AG09319 (cell line): ENCODE measurements around the gene INVS.

ENCODE experiments used
- DNase-seq: peaks from one replicate; pipeline ENCODE4 v3.0.0-alpha.2; 2010; ENCODE audit warnings: low read depth; ENCODE audit errors: extremely low read depth
- TF ChIP-seq, protein P1 (sequence below): IDR thresholded peaks from 2 replicates; pipeline ENCODE4 v1.5.1; 2011; ENCODE audit warnings: low read depth, mild to moderate bottlenecking, inconsistent platforms, low read length, moderate library complexity

Gene INVS

DNA sequence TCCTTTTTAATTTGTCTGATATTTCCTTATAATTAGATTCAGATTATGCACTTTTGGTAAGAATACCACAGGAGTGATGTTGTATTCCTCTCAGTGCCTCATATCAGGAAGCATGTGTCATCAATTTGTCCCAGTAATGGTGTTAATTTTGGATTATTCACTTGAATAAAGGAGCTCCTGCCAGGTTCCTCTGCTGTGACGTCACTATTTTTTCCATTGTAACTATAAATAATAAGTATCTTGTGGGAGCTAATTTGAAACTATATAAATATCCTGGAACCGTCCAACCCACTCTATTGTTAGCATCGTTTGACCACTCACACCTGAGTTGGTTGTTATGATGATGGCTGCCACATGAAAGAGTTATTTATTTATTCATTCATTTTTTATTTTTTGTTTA is 107.9 kb downstream of the INVS start:
- TF ChIP-seq, protein P1, sequence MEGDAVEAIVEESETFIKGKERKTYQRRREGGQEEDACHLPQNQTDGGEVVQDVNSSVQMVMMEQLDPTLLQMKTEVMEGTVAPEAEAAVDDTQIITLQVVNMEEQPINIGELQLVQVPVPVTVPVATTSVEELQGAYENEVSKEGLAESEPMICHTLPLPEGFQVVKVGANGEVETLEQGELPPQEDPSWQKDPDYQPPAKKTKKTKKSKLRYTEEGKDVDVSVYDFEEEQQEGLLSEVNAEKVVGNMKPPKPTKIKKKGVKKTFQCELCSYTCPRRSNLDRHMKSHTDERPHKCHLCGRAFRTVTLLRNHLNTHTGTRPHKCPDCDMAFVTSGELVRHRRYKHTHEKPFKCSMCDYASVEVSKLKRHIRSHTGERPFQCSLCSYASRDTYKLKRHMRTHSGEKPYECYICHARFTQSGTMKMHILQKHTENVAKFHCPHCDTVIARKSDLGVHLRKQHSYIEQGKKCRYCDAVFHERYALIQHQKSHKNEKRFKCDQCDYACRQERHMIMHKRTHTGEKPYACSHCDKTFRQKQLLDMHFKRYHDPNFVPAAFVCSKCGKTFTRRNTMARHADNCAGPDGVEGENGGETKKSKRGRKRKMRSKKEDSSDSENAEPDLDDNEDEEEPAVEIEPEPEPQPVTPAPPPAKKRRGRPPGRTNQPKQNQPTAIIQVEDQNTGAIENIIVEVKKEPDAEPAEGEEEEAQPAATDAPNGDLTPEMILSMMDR = no peak
- DNase-seq = no peak

DNA sequence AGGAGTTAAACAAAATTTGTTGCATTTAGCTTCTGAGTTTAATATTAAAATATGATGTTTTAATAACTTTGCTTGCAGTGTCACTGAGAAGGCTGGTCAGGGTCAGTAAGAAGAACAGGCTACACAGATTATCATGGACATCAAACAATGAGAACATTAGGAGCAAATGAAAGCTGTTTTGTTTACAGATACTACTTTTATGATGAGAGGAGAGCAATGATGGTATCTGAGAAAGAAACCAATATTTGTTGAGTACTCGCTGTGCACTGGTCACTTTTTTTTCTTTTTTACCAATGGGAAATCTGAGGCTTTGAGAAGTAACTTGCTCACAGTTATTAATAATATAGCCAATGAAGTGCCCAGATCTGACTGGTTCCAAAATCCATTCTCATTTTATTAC is 109.6 kb downstream of the INVS start:
- TF ChIP-seq, protein P1 = no peak
- DNase-seq = no peak

DNA sequence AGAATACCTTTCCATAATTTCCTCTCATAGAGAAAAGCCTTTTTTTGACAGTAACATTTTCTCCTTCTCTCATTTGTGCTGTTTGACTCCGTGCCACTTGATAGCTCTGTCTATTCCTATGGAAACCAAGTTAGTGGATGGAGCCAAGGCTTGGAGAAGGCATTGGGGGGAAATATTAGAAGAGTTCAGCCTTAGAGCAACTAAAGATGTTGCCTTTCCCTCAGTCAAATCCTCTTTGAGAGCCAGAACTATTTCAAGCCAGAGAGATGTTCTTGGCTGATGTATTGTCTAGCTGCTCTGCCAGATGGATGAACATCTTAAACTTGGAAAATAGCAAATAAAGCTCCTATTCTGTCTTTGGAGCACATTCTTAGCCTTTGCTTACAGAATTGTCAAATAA is 112.4 kb downstream of the INVS start:
- TF ChIP-seq, protein P1 = no peak
- DNase-seq = no peak

DNA sequence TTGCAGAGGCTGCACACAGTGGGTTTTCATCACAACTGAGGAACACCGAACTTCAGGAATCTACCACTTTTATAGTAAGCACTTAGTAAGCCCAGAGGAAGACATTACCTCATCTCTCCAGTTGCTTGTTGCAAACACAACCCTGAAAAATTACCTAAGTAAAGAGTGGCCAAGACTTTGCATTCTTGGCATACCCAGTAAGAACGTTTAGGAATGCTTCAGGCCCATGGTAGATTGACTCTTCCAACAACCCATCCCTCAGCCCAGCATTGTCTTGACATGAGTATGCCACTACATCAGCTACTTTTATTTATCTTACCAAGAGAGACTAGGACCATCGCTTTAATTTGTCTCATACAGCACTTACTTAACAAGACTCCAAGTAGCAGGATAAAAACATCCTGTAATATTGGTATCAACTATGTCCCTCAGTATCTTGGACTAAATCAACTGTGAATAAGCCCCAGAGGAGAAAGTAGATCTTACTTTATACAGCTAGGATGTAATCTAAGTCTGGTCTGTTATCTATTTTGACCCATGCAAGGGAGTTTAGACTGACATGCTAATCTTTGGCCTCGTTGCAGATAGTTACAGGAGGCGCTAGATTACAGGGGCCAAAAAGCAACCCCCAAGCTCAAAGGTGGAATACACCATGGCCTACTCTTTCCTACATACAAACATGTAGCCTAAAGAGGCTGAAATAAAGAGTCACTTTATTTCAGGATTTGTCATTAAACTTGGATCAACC is 114.9 kb downstream of the INVS start:
- TF ChIP-seq, protein P1 = no peak
- no peak for DNase-seq

DNA sequence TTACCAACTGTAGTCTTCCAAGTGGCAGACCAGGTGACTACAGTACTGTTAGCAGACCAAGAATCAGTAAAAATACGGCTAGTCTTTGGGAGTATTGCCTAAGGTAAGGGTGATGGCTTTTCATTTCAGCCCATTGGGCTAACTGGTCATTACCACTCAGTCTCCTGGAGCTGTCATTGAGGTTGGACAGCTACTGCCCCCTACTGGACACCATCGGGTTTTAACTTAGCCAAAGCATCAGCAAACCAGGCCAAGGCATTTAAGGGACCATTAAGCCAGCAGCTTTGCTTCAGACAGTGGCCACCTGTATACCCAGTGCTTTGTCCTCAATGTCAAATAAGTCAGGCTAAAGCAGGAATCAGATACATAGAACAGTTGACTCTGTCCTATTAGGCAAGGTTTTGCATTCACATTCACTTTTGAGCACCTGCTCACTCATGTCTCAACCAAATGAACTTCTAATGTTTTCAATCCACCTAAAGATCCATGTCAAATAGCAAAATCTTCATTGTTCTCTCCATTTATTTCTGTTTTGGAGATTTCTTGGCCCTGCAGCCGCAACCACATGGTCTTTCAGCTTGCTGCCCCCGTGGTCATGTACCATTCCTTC is 117.2 kb downstream of the INVS start:
- TF ChIP-seq, protein P1 = peak; percentile 49
- DNase-seq = no peak

DNA sequence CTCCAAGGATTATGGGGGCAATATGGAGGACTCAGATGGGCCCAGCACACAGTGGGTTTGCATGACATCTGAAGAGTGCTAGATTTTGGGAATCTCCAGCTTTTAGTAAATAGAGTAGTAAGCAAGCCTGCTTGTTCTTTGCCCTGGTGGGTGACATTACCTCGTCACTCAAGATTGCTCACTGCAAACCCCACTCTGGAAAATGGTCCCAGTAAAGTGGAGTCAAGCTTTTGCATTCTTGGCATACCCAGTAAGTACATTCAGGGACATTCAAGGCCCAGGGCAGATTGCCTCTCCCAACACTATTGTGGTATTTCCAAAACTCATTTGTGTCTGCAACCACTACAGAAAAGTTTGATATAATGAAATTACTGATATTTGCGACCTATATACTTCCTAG is 118.5 kb downstream of the INVS start:
- TF ChIP-seq, protein P1 = no peak
- DNase-seq = no peak

DNA sequence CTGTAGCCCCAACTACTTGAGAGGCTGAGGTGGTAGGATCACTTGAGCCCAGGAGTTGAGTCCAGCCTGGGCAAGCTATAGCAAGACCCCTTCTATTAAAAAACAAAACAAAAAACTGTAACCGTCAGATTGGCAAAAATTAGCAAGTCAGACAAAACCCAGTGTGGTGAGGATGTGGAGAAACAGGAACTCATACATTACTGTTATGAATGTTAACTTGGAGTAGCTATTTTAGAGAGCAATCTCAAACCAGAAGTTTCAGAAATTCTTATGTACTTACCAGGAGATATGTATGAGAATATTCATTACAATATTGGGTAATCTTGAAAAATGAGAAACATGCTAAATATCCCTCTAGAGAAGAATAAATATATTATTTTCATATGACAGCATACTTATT is 120.3 kb downstream of the INVS start:
- DNase-seq = no peak
- TF ChIP-seq, protein P1 = no peak
